ACC112 (cell line): ENCODE data around the gene ACTN2.
A peak's percentile ranks its signal among the peaks of the same experiment; 100 is the strongest.

ENCODE experiments used
- H2AFZ ChIP-seq: fragments of 200-600 bp; sonication (generic); one replicate; pipeline ENCODE4 v1.6.0; 2017; ENCODE audit warnings: antibody characterized with exemption, low read length; ENCODE audit not compliant: unreplicated experiment
- H3K27ac ChIP-seq: fragments of 200-600 bp; sonication (generic); 2 replicates; pipeline ENCODE4 v1.5.1; 2014; ENCODE audit warnings: low read depth, mild to moderate bottlenecking, antibody characterized with exemption, low read length, moderate library complexity
- H3K27me3 ChIP-seq: fragments of 200-600 bp; sonication (generic); 2 replicates; pipeline ENCODE4 v1.6.1; 2014; ENCODE audit warnings: mild to moderate bottlenecking, antibody characterized with exemption, low read length, moderate library complexity, mixed read lengths; ENCODE audit not compliant: insufficient read depth
- H3K36me3 ChIP-seq: fragments of 200-600 bp; sonication (generic); 2 replicates; pipeline ENCODE4 v1.6.1; 2016; ENCODE audit warnings: mild to moderate bottlenecking, antibody characterized with exemption, low read length, moderate library complexity, mixed read lengths; ENCODE audit not compliant: insufficient read depth
- H3K4me1 ChIP-seq: fragments of 200-600 bp; sonication (generic); one replicate; pipeline ENCODE4 v1.6.1; 2016; ENCODE audit warnings: low read length, mixed read lengths; ENCODE audit not compliant: insufficient read depth, unreplicated experiment, control insufficient read depth
- H3K4me3 ChIP-seq: fragments of 200-600 bp; sonication (generic); 2 replicates; pipeline ENCODE4 v1.5.1; 2014; ENCODE audit warnings: mild to moderate bottlenecking, low read depth, low read length
- H3K79me2 ChIP-seq: fragments of 200-600 bp; sonication (generic); one replicate; pipeline ENCODE4 v1.6.0; 2016; ENCODE audit warnings: low read length; ENCODE audit not compliant: control insufficient read depth, unreplicated experiment, insufficient read depth

The ACTN2 gene

GRCh38 chr1:236685917-236686814, at the start of gene ACTN2:
Gene ACTN2, plus strand, starts transcription at chr1:236686499. Its CDS starts 175 bp downstream, at chr1:236686674.
- no peak within 1 kb of the TSS for H3K27ac ChIP-seq
- H3K4me1 ChIP-seq, result peaks cover 18% of the 10 kb centered on the region
- H2AFZ ChIP-seq, result peak within 1 kb of the TSS; percentile 98
- no peaks in the 10 kb centered on the region for H3K36me3 ChIP-seq
- no peaks in the 10 kb centered on the region for H3K79me2 ChIP-seq
- peak within 1 kb of the TSS; percentile 87 for H3K4me3 ChIP-seq
- peaks cover 21% of the 10 kb centered on the region; the same call in 1 of the 2 replicates for H3K27me3 ChIP-seq

- Histone ChIP-seq H3K27ac (no peak overlapping the region), H3K4me3 (no peak overlapping the region), H3K4me1 (no peaks in the 10 kb centered on the region), H2AFZ (no peak overlapping the region), H3K79me2 (no peaks in the 10 kb centered on the region), H3K27me3 (peaks cover 22% of the 10 kb centered on the region), H3K36me3 (no peaks in the 10 kb centered on the region)
Observed at GRCh38 chr1:236638945-236639344, 47.4 kb upstream of the ACTN2 start.

- Histone ChIP-seq H3K36me3 (no peaks in the 10 kb centered on the region), H3K79me2 (no peaks in the 10 kb centered on the region), H2AFZ (no peak overlapping the region), H3K4me1 (no peaks in the 10 kb centered on the region), H3K27ac (no peak overlapping the region), H3K27me3 (peaks cover 20% of the 10 kb centered on the region), H3K4me3 (no peak overlapping the region)
Observed at GRCh38 chr1:236639686-236640085, 46.6 kb upstream of the ACTN2 start.

- H3K27ac ChIP-seq, result no peak overlapping the region
- no peak overlapping the region for H3K4me3 ChIP-seq
- no peaks in the 10 kb centered on the region for H3K36me3 ChIP-seq
- no peaks in the 10 kb centered on the region for H3K79me2 ChIP-seq
- no peaks in the 10 kb centered on the region for H3K4me1 ChIP-seq
- H3K27me3 ChIP-seq, result peaks cover 20% of the 10 kb centered on the region
- H2AFZ ChIP-seq, result no peak overlapping the region
Observed at GRCh38 chr1:236642763-236643162, 43.5 kb upstream of the ACTN2 start.

- Histone ChIP-seq H3K27ac (no peak overlapping the region), H3K4me1 (no peaks in the 10 kb centered on the region), H3K4me3 (no peak overlapping the region), H3K36me3 (no peaks in the 10 kb centered on the region), H3K79me2 (no peaks in the 10 kb centered on the region), H3K27me3 (peaks cover 6% of the 10 kb centered on the region), H2AFZ (no peak overlapping the region)
Observed at GRCh38 chr1:236645016-236645680, 41.2 kb upstream of the ACTN2 start.

- Histone ChIP-seq H2AFZ (no peak overlapping the region), H3K27ac (no peak overlapping the region), H3K4me1 (no peaks in the 10 kb centered on the region), H3K27me3 (no peaks in the 10 kb centered on the region), H3K36me3 (no peaks in the 10 kb centered on the region), H3K4me3 (no peak overlapping the region), H3K79me2 (no peaks in the 10 kb centered on the region)
Observed at GRCh38 chr1:236654511-236654910, 31.8 kb upstream of the ACTN2 start.

- Histone ChIP-seq H3K36me3 (no peaks in the 10 kb centered on the region), H2AFZ (no peak overlapping the region), H3K27me3 (no peaks in the 10 kb centered on the region), H3K27ac (no peak overlapping the region), H3K4me3 (no peak overlapping the region), H3K4me1 (no peaks in the 10 kb centered on the region), H3K79me2 (no peaks in the 10 kb centered on the region)
Observed at GRCh38 chr1:236654957-236655356, 31.3 kb upstream of the ACTN2 start.

- H3K4me3 ChIP-seq, result no peak overlapping the region
Observed at GRCh38 chr1:236657398-236657797, 28.9 kb upstream of the ACTN2 start.

GRCh38 chr1:236659792-236660587, 26.3 kb upstream of the ACTN2 start:
- Histone ChIP-seq H3K79me2 (no peaks in the 10 kb centered on the region), H3K27me3 (no peaks in the 10 kb centered on the region), H2AFZ (no peak overlapping the region), H3K27ac (no peak overlapping the region), H3K4me3 (no peak overlapping the region), H3K36me3 (no peaks in the 10 kb centered on the region), H3K4me1 (peaks cover 14% of the 10 kb centered on the region)

More at GRCh38 chr1:236657398-236657797, 28.9 kb upstream of the ACTN2 start:
- H3K27ac ChIP-seq, result no peak overlapping the region
- H2AFZ ChIP-seq, result no peak overlapping the region
- H3K36me3 ChIP-seq, result no peaks in the 10 kb centered on the region
- H3K4me1 ChIP-seq, result no peaks in the 10 kb centered on the region
- no peaks in the 10 kb centered on the region for H3K79me2 ChIP-seq
- H3K27me3 ChIP-seq, result no peaks in the 10 kb centered on the region

- H3K27ac ChIP-seq, result peak overlapping the region; percentile 58
- peak overlapping the region; percentile 59 for H2AFZ ChIP-seq
- peak overlapping the region; percentile 54 for H3K4me3 ChIP-seq
- H3K36me3 ChIP-seq, result no peaks in the 10 kb centered on the region
- H3K27me3 ChIP-seq, result no peaks in the 10 kb centered on the region
- H3K4me1 ChIP-seq, result peaks cover 14% of the 10 kb centered on the region
- H3K79me2 ChIP-seq, result no peaks in the 10 kb centered on the region
Observed at GRCh38 chr1:236663934-236664333, 22.4 kb upstream of the ACTN2 start.
